Measurements from ENCODE around the gene GIPC2.

DNA sequence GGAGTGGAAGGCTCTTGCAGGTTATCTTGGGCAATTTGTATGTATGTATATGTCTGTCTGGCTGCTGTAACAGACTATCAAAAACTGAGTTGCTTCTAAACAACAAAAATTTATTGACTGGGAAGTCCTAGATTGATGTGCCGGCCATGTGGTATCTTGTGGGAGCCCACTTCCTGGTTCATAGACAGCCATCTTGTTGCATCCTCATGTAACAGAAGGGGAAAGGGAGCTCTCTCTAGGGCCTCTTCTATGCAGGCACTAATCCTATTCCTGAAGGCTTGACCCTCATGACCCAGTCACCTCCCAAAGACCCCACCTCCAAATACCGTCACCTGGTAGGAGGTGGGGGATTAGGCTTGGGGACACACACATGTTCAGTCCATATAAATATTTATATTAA lies 9.2 kb downstream of the GIPC2 start:
- no peak for TF ChIP-seq POLR2A (IDR thresholded peaks at IDR 0.05; ENCODE audit: low read length)
- TF ChIP-seq GATA1 (IDR thresholded peaks at IDR 0.05; ENCODE audit: low read depth, low read length), result no peak
